IPS-18c (cell line): Measurements from ENCODE around the gene PCCA.
"Not testable (repeated sequence)": the region's sequence is repeated elsewhere in the genome, so short reads cannot be mapped to it uniquely, and the experiment has no call there.

Experiments
- H3K4me3 ChIP-seq: 2 replicates; pipeline ENCODE4 v1.7.0; 2013; ENCODE audit warnings: low read depth, mild to moderate bottlenecking, low read length, moderate library complexity; ENCODE audit not compliant: insufficient read depth
- H3K9me3 ChIP-seq: one replicate; pipeline ENCODE4 v1.6.1; 2013; ENCODE audit warnings: mild to moderate bottlenecking, low read length, moderate library complexity; ENCODE audit not compliant: control insufficient read depth, insufficient read depth

PCCA gene

GRCh38 chr13:100301418-100301817 is 212.5 kb downstream of the PCCA start:
- H3K4me3 ChIP-seq: no peak overlapping the region
- no peaks in the 10 kb centered on the region for H3K9me3 ChIP-seq

DNA sequence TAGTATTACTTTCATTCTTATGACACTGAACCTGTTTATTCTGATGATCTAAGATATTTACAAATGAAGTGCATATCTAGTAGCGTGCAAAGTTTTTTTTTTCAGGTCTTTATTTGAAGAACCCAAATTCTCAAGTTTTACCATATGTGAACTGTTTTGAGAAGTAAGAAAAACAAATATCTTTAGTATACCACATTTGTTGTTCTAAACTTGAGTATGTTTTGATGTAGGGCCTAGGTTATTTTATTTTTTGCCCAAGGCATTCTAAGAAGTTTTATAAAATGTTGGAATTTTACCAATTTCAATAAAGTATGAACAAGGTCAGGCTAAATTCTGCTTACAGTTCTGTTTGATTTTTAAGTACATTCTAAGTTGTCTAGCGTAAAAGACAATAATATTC is 213.5 kb downstream of the PCCA start:
- no peaks in the 10 kb centered on the region for H3K9me3 ChIP-seq
- H3K4me3 ChIP-seq: no peak overlapping the region

DNA sequence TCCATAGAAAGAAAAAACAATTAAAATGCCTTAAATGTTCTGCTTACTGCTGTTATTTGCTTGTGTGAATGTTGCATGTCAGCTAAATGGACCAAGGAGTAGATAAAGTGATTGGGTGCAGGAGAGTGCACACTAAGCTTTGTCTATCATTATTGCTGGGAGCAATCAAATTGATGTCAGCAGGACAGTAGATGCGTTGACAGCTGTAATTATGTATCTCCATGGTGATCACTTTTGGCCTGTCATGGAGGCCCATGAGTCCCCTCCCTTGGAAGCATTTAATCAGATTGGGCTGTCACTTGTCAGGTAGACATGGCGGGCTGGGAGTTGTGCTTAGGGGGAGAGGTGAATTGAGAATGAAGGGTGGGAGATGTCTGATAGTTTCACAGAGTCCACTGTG is 215.3 kb downstream of the PCCA start:
- Histone ChIP-seq H3K4me3 (no peak overlapping the region), H3K9me3 (no peaks in the 10 kb centered on the region)

GRCh38 chr13:100305398-100305797 is 216.5 kb downstream of the PCCA start:
- no peak overlapping the region for H3K4me3 ChIP-seq
- H3K9me3 ChIP-seq: no peaks in the 10 kb centered on the region

GRCh38 chr13:100306030-100306429 is 217.1 kb downstream of the PCCA start:
- Histone ChIP-seq H3K9me3 (no peaks in the 10 kb centered on the region), H3K4me3 (no peak overlapping the region)

DNA sequence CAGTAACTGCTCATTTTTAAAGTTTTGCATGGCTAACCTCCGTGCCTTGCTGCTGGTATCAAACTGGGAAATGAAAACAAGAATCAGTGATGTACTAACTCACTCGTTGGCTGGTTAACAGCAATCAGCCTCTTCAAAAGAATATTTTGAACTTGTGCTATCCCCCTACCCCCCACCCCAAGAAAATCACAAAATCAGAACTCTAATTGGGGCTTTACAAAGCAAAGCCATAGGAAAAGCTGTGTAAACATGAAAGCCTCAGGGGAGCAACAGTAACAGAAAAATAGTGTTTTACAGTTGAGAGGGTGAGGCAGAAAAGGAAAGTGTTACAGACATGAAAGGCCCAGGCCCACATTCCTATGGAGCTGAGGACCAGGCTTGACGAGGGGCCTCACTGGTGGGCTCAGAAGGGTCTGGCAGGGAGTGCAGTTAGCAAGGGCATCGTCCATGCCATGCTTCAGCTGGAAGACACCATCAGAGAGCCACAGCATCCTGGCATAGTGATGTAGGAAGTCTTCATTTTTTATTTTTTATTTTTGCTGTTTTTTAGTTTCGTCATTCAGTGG is 217.6 kb downstream of the PCCA start:
- no peak overlapping the region for H3K4me3 ChIP-seq
- H3K9me3 ChIP-seq: no peaks in the 10 kb centered on the region

GRCh38 chr13:100314132-100314910 is 225.4 kb downstream of the PCCA start:
- Histone ChIP-seq H3K4me3 (no peak overlapping the region), H3K9me3 (no peaks in the 10 kb centered on the region)

GRCh38 chr13:100315522-100315921 is 226.6 kb downstream of the PCCA start:
- Histone ChIP-seq H3K9me3 (no peaks in the 10 kb centered on the region), H3K4me3 (no peak overlapping the region)

- H3K9me3 ChIP-seq, H3K4me3 ChIP-seq: not testable (repeated sequence)
Observed at GRCh38 chr13:100318473-100318872, 229.6 kb downstream of the PCCA start.

DNA sequence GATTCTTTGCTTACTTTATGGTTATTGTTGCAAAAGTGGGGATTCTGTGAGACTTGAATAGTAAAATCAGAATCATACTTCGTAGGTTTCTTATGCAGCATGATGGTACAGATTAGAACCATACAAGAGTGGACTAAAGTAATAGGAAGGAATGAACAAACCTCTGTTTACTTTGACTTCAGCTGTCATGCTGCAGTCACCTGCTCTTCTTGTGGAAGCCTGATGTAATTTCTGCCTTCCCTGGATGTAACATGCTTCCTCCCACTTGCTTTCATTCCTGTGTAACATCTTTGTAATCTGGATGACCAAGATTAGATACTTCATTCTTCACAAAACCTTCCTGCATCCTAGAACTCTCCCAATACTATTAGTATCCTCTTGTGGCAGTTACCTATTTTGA is 235.0 kb downstream of the PCCA start:
- Histone ChIP-seq H3K4me3 (no peak overlapping the region), H3K9me3 (no peaks in the 10 kb centered on the region)

DNA sequence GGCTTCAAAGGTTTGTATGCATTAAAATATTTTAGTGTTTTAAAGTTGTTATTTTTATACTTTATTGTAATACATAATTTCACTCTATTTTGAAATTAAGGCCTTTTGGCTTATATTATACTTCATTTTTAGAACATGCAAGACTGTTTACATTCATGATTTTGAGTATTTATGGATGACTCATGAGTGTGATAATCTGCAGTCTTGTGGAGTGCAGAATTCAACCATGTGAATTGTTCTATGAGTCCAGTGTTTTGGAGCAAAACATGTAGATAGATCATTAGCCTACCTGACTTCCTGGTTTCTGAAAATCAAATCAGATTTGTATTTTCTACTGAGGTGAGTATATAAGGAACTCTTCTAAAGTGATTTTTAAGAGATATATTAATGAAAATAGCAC is 241.8 kb downstream of the PCCA start:
- H3K4me3 ChIP-seq: no peak overlapping the region
- no peaks in the 10 kb centered on the region for H3K9me3 ChIP-seq

DNA sequence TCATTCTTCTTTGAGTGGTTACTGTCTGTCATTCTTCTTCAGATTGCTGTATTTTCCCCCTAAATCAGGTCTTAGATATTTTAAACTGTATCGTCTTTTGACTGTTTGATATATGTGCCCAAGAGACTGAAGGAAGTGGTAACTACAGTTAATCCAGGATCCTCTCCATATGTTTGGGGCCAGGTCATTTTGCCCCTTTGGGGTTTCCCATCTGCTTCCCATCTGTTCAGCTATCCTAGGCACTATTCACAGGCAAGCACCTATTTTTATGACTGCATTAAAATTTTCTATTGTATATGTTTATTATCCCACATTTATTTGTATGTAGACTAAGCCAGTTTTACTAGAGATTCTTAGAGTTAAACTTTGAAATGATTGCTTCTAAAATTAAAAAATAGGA is 244.2 kb downstream of the PCCA start:
- H3K9me3 ChIP-seq: no peaks in the 10 kb centered on the region
- no peak overlapping the region for H3K4me3 ChIP-seq

- Histone ChIP-seq H3K9me3 (no peaks in the 10 kb centered on the region), H3K4me3 (no peak overlapping the region)
Observed at GRCh38 chr13:100334214-100334613, 245.3 kb downstream of the PCCA start.

GRCh38 chr13:100336795-100337516 is 248.1 kb downstream of the PCCA start:
- no peaks in the 10 kb centered on the region for H3K9me3 ChIP-seq
- no peak overlapping the region for H3K4me3 ChIP-seq

DNA sequence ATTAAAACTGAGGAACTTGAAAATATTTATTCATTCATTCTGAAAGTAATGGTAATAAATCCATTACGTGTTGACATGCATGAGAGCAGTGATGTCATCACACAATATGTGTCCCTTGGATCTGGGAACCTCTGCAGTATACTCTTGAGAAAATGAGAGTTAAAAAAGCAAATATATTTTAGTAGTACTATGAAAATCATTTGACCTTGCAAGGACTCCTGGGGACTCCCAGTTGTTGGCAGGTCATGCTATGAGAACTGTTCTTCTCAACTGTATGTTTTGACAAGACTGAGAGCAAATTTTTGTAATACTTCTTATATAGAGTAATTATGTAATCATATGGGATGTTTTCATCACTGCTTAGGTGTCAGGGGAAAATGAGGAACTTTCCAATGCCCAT is 249.4 kb downstream of the PCCA start:
- no peaks in the 10 kb centered on the region for H3K9me3 ChIP-seq
- H3K4me3 ChIP-seq: no peak overlapping the region

DNA sequence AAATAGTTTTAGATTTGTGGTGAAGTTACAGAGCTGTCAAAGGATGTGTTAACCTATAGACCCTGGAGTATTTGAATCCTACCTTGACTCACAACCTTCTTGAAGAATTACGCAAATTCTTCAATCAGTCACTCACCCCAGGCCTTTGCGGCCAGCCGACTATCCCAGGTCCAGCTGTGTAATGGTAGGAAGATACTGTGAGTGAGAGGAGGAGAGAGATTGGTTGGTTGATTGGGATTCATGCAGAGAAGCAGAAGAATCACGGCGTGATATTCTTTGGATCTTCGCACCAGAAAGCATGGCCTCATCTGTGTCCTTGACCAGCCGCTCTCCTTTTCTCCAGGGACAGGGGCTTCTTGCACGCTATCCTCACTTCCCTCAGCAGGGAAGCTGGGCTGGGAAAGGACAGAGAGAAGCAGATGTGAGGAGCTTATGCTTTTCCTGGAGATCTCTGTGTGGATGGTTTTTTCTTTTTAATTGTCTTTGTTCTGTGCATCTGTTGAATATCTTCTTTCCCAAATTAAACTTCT is 250.6 kb downstream of the PCCA start:
- Histone ChIP-seq H3K9me3 (no peaks in the 10 kb centered on the region), H3K4me3 (no peak overlapping the region)

GRCh38 chr13:100340865-100341264 is 252.0 kb downstream of the PCCA start:
- Histone ChIP-seq H3K9me3 (no peaks in the 10 kb centered on the region), H3K4me3 (no peak overlapping the region)

- Histone ChIP-seq H3K4me3 (no peak overlapping the region), H3K9me3 (no peaks in the 10 kb centered on the region)
Observed at GRCh38 chr13:100341327-100341726, 252.4 kb downstream of the PCCA start.
